Measurements from ENCODE around the gene ICAM3.
"Not testable (repeated sequence)": the region's sequence is repeated elsewhere in the genome, so short reads cannot be mapped to it uniquely, and the experiment has no call there.

The ICAM3 gene

DNA sequence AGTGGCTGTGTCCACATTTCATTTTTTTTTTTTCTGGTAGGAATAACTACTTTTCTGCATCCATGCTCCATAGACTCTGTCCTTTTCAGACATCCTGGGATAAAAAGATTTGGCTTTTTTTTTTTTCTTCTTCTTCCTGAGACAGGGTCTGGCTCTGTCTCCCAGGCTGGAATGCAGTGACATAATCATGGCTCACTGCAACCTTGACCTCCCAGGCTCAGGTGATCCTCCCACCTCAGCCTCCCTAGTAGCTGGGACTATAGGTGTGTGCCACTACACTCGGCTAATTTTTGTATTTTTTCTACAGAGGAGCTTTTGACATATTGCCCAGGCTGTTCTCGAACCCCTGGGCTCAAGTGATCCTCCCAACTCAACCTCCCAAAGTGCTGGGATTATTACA, 4.1 kb upstream of the ICAM3 start:
- DNase-seq, result no peak

DNA sequence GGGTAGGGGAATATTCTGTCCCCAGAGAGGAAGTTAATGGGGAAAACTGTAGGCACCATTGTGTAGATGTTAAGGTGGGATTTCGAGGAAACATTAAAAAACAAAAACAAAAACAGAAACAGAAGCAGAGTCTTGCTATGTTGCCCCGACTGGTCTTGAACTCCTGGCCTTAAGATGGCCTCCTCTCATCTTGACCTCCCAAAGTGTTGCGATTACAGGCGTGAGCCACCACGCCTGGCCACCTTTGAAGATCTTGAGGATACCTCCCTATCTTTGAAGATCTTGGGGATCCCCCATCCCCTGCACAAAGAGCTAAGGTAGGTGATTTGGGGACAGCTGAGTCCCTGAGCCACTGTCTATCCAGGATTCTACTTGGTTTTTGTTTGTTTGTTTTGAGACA, 553 bp upstream of the ICAM3 start:
- DNase-seq, result no peak

DNA sequence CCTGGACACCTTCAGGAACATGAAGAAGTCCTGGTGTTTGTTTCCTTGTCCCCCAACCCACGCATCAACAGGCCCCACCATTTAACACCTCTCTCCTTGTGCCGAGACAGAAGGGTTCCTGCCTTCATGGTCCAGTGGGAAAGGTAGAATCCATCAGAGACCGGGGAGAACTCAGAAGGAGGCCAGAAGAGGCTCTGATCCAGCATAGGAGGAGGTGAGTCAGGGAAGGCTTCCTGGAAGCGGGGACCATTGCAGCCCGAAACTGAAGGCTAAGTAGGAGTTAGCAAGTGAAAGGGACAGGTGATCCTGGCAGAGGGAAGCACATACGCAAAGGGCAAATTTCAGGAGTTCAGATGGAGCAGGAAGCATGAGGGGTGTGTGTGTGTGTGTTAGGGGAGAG, 484 bp downstream of the ICAM3 start:
- no peak for DNase-seq

DNA sequence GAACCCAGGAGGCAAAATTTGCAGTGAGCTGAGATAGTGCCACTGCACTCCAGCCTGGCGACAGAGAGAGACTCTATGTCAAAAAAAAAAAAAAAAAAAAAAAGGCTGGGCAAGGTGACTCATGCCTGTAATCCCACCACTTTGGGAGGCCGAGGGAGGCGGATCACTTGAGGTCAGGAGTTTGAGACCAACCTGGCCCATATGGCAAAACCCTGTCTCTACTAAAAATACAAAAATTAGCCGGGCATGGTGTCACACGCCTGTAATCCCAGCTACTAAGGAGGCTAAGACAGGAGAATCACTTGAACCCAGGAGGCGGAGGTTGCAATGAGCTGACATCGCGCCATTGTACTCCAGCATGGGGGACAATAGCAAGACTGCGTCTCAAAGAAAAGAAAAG, 2.7 kb downstream of the ICAM3 start:
- DNase-seq, result not testable (repeated sequence)

DNA sequence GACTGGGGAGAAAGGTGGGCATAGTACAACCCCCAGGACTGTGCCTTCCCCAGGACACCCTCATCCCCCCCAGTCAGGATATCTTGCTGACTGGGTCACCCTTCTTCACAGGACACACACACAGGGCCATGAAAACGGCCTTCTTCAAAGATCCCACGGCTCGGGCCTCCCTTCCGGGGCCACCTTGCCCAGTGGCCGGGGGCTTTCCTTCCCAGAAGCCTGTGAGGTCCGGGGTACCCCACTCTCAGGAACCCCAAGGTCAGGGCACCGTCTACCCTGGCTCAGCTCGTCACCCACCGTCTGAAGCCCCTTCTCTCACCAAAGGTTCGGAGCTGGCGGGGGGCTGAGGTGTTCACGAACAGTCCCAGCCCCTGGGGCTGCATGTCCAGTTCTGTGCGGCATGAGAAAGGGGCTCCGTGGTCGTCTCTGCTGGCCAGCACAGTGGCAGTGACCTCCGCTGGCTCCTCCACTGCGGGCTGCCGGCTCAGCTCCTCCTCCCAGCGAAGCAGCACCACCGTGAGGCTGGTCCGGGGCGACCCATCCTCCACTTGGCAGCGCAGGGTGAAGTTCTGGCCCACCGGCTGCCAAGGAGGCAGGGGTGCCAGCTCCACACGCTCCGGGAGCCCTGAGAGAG, 4.0 kb downstream of the ICAM3 start:
- DNase-seq, result no peak

DNA sequence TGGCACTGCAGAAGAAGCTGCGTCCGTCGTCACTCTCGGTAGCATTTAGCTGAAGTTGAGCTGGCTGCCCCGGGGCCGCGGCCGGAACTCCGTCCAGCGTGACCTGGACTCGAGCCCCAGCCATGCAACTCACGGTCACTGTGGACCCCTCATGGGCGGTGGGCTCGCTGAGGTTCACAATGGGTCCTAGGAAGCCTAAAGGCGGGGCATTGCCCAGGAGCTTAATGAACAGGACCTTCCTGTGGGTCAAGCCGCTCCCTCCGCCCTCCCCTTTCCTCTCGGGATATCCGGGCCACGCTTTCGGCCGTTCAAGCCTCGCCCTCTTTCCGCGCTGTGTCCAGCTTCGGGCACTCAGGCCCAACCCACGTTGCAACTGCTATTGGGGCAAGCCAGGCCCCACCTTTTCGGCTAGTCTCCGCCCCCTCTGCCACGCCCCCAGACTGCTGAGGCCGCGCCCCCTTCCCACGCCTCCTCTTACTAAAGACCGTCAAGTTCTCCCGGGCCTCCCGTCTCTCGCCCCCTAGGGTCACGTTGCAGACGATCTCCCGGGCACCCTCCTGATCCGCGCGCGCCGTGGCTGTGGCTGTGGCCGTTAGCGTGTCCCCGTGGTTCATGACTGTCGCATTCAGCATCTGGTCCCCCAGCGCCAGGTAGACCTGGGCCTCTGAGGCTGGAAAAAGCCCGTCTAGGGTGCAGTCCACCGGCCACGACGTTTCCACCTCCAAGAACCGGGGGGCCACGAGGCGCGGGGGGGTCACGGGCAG, 4.7 kb downstream of the ICAM3 start:
- peak; percentile 57 to 66 for DNase-seq

DNA sequence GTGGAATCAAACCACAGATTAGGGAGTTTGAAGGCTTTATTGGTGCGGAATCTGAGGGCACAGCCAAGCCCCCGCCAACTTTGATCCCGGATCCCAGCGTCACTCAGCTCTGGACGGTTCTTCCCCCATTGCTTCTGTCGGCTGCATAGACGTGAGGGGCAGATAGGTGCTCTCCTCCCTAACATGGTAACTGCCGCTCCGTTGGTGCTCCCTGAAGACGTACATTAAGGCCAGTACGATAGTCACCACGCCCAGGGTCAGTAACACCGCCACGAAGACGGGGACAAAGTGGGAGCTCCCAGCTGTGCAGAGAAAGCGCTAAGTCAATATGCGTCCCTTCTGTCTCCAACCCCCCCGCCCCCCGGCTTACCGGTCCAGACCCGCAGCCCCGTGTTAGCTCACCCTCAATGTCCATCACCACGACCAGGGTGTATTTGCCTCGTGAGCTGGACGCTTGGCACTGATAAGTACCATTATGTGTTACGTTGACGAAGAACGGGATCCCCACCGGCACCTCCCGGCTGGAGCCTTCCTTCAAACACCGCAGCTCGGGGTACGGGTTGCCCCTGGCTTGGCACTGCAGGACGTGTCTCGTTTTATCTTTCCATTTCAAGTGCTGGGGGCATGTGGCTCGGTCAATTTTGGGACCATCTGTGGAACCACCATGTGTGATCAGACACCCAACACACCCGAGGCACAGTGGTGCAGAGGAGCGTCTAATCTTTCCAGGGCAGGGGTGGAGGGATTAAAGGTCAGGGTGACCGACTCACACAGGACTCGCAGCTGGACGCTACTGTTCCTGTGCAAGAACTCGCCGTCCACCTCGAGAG, 5.5 kb downstream of the ICAM3 start:
- no peak for DNase-seq

DNA sequence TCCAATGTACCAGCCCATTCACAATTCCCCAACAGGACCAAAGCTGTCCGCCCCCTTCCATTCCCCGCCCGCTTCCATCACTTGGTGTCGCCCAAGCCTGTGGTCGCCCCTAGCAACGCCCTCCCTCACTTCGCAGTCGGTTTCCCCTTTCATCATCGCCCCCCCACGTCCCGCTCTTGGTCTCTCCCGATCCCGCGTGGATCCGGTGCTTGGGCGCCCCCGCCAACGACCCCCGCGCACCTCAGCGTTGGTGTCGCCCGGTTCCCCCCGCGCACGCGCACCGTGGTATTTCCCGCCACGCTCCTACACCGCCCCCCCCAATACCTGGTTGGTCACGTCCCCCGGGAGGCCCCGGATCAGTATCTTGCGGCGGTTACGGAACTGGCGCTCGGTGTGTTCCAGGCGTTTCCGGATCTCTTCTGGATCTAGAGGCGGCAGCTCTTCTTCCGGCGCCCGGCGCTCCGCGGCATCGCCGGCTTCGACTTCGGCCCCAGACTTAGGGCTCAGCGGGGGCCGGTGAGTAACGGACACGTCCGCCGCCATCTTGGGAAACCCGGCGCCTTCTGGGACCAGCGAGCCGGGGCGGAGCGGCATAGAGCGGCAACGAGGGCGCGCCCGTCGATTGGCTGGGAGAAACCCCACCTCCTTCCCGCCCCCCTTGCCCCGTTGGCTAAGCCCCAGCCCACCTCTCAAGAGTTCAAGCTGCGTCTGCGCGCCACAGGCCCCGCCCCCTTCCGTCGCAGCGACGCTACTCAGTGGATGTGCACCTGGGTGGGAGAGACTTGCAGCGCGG, 6.3 kb downstream of the ICAM3 start, which contains the start of gene RAVER1:
Gene RAVER1, minus strand, starts transcription at position 565 of the 793 bp plus-strand sequence. Its CDS starts 22 bp downstream, at position 543.
- peak; percentile 97 for DNase-seq

DNA sequence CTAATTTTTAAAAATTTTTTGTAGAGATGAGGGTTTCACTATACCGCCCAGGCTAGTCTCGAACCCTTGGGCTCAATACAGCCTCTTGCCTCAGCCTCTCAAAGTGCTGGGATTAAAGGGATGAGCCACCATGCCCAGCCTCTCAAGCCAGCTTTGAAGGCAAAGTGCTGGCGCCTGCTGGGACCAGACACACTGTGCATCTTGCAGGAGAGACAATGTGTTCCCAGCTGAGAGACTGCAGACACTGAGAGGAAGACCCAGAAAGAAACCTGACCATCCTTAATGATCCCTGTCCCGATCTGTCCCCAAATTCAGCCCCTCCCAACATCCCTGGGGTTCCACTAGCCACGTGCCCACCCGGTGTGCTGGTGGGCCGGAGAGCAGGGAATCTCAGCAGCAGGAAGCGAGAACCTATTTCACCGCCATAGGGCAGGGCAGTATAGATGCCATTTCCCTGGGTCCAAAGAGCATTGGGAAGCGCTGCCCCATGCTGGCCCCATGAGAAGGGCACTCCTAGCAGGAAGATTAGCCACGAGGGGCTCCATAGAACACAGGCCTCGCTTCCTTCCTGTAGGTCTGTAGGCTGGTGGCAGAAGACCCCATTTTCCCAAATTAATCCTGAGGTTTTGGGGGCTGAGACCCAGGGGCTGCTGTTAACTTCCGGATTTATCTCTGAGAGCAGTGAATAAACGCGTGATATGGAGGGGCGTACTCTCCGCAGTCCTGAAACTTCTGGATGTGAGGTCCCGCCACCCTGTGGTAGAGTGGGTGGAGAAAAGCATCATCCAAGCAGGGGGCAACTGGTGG, 7.1 kb downstream of the ICAM3 start:
- no peak for DNase-seq

DNA sequence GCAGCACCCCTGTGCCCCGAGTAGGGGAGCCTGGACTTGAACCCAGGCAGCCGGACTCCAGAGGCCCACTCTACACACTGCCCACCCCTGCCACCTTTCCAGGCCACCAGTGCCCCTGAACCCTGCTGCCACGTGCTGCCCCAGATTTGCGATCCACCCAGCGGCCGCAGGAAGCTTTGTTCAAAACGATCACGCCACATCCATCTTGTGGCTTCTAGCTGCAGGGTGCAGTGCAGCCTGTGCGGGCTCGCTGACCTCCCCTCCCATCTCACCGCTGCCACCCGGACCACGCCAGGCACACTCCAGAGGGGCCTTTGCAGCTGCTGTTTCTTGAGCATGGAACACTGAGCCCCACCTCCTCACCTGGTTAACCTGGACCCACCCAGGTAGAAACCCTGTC, 9.9 kb downstream of the ICAM3 start:
- no peak for DNase-seq

DNA sequence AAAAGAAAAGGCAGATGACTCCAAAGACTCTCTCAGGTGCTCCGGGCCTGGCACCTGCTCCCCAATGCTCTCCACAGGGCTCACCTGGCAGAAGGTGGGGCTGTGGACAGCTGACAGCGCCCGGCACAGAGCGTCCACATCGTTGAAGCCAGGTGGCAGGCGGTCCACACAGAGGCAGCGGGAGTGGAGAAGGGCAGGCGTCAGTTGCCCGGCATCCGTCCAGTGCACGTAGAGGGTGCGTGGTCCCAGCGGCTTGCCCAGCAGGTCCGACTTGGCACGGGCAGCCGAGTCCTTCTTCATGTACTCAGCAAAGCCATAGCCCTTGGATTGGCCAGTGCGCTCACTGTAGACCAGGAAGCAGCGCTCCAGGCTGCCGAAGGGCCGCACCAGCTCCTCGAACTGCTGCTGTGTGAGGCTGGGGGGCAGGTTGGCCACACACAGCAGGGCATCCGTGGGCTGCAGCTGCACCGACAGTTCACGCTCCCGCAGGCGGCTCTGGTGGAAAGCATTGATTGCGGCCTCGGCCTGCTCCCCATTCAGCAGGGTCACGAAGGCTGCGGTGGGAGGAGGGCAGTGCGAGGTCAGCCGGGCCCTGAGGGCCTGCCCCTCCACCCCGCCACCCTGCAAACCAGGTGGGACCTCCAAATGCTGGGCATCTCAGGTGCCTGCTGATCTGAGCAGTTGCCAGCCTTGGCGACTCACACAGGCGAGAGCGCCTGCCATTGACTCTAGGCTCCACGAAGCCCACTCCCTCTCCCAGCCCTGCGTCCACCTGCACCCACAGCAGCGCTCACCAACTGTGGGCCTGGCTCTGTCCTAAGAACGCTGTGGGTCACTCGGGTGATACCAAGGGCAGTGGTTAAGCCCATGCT, 10.6 kb downstream of the ICAM3 start:
- DNase-seq, result no peak

DNA sequence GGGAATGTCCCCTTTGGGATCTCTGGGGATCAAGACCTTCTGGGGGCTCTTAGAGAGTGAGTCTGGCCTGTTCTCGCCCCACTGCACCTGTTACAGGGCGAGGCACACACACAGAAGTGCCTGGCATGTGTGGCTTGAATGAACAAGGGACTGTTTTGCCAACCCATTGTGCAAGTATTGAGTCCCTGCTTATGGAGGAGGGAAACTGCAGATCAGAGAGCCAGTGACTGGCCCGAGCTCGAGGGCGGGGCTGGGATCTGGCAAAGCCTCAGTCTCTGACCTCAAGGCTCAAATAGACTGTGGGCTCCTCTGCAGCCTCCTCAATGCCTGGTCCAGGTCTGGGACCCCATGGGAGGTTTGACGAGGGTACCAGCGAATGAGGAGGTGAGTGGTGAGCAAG, 11.6 kb downstream of the ICAM3 start:
- no peak for DNase-seq

DNA sequence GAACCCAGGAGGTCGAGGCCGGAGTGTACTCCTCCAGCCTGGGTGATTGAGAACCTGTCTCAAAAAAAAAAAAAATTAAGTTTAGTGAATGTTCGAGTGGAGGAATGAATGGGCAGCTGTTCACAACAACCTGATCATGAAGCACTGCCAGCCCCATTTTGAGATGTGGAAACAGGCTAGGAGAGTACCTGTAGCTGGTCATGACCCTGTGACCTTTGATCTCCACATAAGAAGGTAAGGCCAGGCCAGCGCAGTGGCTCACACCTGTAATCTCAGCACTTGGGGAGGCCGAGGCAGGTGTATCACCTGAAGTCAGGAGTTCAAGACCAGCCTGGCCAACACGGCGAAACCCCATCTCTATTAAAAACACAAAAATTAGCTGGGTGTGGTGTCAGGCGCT, 13.7 kb downstream of the ICAM3 start:
- no peak for DNase-seq

DNA sequence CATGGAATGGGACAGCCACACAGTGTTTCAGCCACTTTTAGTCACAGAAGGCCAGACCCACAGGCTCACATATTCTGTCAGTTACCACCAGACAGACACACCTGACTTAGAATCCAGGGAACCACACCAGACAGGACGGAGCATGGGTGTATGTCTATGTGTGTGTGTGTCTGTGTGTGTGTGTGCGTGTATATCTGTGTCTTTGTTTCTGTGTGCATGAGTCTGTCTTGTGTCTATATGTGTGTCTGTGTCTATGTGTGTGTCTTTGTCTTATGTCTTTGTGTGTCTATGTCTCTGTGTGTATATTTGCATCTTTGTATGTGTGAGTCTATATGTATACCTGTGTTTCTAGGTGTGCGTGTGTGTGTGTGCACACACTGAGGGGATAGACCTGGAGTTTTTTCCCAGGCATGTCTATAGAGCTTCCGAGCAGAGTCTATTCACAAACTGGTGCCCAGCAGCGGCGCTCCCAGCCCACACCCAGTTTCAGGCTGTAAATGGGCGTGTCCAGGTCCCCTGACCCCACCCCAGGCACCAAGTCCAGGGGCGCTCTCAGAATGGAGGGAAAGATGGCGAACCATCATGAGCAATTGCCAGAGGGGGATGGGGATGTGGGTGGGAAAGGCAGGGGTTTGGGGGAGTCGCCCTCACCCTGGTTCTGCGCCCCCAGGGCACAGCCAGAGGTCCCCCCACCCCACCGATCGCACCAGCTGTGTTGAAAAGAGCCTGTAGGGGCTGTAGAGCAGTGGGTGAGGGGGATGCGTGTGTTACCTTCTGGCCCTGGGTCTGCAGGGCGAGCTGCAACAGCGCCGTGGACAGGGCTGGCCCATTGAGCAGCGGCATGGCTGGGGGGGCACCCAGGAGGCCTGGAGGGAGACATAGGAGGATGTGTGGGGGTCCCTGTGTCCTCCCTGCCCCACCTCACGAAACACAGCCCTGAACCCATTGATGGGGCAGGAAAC, 17.3 kb downstream of the ICAM3 start:
- no peak for DNase-seq

DNA sequence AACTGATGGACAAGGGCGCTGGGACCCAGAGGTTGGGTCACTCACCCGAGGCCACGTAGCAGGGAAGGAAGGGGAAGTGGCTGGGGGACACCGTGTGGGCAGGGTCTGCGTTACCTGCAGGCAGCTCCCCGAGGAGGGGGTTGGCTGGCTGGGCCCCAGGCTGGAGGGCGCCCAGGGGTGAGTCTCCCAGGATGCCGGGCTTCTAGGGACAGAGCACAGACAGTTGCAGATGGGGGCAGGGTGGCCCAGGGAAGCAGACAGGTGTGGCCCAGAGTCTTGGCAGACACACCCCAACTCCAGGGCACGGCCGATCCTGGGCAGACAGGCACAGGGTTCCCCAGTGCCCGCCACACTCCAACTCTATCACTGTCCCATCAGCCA, 18.0 kb downstream of the ICAM3 start:
- DNase-seq, result no peak

DNA sequence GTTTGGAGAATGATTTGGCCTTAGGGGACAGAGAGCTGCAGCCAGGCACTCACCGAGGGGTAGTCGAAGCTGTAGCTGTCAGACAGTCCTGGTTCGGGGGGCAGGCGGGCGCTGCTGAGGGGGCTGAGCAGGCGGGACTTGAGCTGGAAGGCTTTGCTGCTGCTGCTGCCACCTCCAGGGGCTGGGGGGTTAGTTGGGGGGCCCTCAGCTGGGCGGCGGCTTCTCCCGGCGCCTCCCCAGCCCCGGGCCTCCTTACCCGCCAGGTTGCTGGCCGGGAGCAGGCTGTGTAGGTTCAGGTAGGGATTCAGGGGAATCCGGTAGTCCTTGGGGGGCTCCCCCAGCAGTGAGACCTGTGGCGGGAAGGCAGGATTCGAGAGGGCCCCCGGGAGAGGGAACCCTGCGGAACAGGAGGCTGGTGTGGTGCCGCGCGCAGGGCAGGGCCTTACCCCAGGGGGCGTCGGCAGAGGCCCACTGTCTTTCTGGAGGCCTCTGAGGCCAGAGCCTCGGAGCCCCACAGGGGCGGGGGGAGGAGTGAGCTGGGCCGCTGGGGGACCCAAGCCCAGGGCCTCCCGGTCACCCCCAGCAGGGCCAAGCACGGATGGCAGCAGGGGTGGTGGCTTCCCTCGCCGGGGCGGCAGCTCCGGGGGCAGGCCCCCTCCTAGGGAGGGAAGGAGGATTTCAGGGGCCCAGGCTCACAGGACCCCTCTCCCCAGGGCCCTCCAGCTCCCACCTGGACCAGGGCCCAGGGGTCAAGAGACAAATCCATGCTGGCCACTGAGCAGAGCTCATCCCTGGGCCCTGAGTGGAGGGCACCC, 18.6 kb downstream of the ICAM3 start:
- no peak for DNase-seq

DNA sequence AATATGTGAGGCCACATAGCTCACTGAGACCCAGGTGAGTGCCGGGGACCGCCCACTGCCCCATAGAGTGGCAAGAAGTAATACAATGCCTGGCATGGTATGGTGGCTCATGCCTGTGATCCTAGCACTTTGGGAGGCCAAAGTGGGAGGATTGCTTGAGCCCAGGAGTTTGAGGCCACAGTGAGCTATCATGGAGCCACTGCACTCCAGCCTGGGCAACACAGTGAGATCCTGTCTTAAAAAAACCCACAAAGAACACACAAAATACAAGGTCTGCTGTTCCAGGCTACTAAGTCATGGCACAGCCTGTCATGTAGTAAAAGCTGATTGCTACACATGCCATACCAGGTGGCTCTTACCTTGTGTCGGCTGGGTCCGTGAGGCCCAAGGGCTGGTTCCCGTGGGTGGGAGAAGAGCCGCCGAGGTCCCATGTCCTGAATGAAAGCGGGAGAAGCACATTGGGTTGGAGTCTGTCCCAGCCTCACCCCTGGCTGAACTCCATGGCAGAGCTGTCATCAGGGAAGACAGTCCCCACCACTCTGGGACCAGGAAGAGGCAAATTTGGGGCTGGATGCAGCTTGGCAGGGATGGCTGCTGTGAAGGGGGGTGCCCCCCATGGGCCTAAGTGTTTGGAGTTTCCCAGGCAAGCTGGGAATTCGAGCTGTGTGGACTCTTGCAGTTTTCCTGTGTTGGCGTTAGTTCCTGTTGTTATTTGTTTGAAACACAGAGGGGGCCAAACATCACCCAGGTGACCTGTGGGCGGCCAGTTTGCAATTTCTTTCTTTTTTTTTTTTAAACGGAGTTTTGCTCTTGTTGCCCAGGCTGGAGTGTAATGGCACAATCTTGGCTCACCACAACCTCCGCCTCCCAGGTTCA, 20.4 kb downstream of the ICAM3 start:
- DNase-seq, result no peak

Measured in NCI-H2081 (cell line).